SW 1271 (cell line): ENCODE measurements around the gene PARN.

Source experiments
- DNase-seq, 2 experiments: peaks; one replicate each; lab custom pipeline; 2025; lab: John Stamatoyannopoulos, UW

Gene PARN

GRCh38 chr16:14499110-14499509 lies 130.9 kb downstream of the PARN start:
- DNase-seq: no peak

- no peak for DNase-seq
These were observed 132.6 kb downstream of the PARN start for GRCh38 chr16:14497245-14498082.

- DNase-seq: no peak
These were observed 133.3 kb downstream of the PARN start for GRCh38 chr16:14496786-14497185.

DNA sequence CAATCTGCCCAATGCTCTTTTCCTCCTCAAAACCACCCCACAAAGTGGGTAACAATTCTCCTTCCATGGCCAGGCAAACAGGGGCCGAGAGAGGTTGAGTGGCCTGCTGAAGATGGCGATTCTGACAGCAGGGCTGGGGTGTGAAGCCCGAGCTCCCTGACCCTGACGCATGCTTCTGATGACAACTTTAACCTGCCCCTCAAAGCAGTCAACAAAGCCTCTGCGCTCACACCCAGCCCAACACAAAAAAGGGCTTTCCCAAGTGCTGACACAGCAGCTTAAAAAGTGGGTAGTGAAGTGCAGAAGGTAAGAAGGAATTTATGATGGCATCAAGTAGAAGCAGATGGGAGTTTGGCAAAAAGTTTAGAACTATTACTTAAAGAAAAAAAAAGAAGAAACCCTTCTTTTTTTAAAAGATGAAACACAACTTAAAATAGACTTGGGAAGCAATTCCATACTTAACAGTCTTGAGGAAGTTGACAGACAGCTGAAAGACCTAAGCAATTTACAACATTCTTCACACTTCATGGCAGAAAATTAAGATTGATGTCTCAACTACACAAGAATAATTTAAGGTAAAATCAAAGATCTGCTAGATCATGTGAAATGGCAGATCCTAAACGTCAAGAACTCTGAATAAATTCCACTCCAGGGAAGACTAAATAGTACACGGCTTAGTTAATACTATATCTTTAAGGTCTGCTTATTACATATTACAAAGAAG lies 133.9 kb downstream of the PARN start:
- no peak for DNase-seq

DNA sequence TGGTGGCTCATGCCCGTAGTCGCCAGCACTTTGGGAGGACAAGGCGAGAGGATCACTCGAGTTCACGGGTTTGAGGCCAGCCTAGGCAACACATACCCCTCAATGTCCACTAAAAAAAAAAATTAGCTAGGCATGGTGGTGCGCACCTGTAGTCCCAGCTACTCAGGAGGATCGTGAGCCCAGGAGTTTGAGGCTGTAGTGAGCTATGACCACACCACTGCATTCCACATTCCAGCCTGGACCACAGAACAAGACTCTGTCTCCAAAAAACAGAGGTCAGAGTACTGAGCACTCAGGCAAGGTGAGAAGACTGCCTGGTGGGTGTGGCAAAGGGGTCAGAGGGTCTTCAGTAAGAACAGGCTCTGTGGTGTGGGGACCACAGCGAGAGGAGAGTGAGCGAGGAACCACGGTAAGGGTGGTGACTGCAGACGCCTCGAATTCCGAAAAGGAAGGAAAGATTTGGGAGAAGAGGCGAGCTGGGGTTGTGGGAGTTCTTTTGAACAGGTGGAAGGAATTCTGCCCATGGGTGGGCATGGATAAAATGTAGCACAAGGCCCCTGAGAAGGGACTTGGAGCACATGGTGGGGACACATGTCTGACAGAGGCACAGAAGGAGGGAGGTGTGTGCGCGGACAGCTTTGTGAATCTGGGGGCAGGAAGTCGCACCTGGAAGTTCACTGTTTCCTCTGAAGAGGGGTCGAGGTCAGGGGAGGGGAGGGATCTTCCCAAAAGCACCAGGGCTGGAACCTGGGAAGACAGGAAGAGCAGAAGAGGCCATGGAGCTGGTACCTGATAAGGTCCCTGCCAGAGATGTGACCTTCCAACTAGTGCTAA lies 134.6 kb downstream of the PARN start:
- no peak for DNase-seq

DNA sequence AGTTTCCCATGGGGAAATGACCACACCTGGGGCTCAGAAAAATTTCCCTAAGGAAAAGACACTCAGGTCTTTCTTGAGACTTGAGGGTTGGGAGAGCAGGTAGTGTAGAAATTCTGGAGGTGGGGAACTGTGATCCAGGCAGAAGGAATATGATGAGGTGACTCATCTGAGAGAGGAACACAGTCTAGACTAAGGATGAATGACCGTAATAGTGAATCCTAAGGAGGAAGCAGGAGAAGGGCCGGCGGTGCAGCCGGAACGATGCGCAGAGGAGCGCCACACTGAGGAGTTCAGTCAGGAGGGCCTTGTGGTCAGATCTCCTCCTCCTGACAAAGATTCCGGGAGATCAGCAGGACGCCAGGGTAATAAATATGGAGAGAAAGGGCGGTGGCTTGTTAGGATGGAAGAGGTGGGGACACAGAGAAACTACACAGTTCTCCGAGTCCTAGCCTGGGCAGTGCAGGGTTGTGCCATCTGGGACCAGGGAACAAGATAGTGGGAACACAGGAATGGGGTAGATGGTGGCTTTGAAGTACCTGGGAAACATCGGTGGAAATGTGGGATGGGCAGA lies 135.6 kb downstream of the PARN start:
- no peak for DNase-seq

DNA sequence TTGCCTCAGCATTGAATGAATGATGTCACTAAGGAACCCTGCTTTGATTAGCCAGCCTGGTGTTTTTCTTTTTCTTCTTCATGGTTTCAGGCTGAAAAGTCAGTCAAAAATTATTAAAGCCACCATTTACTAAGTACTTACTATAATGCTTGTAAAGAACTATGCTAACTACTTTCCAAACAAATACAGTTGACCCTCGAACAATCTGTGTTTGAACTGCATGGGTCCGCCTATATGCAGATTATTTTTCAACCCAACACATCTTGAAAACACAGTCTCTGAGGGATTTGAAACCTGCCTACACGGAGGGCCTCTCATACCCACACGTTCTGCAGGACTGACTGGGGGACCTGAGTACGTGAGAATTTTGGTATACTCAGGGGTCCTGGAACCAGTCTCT lies 136.3 kb downstream of the PARN start:
- DNase-seq: no peak

GRCh38 chr16:14492614-14493013 lies 137.4 kb downstream of the PARN start:
- no peak for DNase-seq

- no peak for DNase-seq
These were observed 138.1 kb downstream of the PARN start for GRCh38 chr16:14491861-14492529.

DNA sequence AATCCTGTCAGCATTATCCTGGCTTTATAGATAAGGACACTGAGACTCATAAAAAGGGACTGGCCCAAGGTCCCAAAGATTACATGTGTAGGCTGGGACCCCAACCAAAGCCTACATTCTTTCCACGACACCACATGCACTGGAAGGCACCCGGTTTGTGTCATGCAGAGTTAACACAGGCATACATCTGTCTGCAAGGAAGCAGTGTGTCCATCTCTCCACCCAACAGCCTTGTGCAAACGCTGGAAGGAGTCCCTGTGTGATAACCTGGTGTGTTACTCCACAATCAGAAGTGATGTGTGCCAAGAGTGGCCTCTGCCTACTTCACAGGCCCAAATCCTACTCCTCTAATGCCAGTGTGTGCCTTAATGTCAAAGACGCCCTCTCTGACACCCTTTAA lies 139.8 kb downstream of the PARN start:
- no peak for DNase-seq

DNA sequence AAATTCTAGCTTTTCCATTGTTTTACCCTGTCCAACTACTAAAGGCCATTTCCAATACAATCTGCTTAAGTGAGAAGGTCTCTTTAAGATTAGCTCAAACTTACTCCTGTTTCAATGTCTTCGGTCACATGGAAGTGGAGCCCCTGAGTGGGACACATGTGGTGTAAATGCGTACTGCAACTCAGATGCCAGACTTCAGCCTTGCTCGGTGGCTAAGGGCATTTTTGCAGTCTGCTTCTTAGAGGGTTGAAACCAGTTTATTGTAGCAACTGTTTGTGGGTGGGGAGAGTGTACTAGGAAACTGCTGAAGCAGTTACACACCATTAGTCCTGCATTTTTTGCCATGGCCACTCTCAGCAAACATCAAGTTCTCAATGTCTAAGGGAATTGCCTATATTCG lies 140.6 kb downstream of the PARN start:
- DNase-seq: peak in 1 of 2 experiments; percentile 15

- DNase-seq: no peak
These were observed 142.5 kb downstream of the PARN start for GRCh38 chr16:14487579-14487978.

GRCh38 chr16:14486520-14487303 lies 143.3 kb downstream of the PARN start:
- DNase-seq: peak in 1 of 2 experiments; percentile 47

GRCh38 chr16:14485811-14486519 lies 144.1 kb downstream of the PARN start:
- DNase-seq: no peak

DNA sequence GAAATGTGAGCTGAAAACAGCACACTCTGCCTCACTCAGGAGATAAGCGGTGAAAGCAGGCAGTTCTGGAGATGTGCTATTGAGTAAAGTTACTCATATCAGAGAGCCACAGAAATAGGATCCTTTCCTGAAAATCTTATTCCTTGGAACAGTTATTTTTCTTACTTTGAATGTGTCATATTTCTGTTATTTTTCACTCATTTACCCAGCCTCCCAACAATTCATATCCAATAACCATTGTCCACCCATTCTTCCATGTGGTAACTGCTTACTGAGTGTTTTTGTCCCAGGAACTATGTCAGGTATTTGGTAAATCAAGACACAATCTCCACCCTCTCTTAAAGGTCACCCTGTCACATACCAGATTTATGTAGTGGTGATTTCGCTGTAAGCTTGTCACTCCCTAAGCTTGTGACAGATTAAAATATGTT lies 144.9 kb downstream of the PARN start:
- no peak for DNase-seq

DNA sequence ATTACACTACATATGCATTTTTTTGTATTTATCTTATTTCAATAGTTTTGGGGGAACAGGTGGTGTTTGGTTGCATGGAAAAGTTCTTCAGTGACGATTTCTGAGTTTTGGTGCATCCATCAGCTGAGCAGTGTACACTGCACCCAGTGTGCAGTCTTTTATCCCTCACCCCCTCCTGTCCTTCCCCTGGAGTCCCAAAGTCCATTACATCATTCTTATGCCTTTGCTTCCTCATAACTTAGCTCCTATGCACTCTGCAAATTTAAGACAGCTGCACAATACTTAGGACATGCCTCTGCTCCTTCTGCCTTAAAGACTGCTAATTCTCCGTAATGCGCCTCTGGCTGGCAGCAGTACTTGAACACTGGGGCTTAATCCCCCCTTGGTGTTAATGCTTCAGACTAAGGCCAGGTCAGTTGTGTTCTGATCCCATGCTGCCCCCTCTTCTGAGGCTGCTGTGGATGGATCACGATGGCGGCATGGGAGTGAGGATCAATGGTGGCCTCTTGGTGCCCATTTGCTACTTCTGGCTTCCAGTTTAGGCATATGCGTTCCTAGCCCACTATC lies 146.2 kb downstream of the PARN start:
- no peak for DNase-seq

GRCh38 chr16:14476183-14476582 lies 153.9 kb downstream of the PARN start:
- no peak for DNase-seq

DNA sequence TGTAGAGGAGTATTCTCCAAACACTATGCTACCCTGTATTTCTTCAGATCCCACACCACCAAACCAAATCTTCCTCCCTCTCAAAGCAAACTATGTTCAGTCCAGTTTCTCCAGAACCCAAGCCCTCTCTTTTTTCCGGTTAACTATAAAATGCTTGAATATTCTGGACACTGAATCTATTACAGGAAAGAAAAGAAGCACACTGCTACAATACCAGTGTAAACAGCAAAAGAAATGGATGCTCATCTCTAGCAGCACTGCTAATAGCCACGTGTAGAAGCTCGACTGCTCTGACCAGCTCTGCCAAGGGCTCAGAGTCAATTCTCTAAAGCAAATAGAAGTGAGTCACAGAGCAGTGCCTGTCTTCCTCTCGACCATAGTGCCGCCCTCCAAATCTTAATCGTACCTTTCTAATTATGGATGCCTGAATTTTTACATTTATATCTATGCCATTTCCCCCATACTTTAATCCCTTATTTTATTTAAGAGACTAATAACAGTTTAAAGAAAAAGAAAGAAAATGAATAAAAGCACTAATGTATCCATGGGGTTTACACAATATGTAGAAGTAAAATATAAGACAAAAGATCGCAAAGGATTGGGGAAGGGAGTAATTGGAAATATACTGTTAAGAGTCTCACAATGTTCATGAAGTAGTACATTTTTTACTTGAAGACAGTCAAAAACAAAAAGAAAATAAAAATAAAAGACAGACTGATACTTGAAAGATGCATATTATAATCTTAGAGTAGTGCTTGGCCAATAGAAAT lies 154.5 kb downstream of the PARN start:
- DNase-seq: no peak

DNA sequence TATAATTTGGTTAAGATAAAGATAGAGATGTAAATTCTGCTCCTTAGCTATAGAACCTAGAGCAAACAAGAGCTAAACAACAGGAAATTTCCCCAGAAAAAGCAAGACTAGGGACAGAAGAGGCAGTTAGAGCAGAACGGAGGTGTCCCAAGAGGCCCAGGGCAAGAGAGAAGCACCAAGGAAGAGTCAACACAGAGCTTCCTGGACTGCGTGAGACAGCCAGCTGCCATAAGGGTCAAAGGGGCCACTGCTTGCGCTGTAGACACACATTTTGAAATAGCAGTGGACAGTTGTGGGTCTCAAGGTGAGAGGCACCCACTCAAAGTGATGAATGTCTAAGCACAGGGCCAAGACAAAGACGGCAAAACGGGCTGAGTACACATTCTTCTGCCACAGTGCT lies 156.6 kb downstream of the PARN start:
- no peak for DNase-seq
